GM20431 (cell line): Measurements from ENCODE around the gene PPIF.

Source experiments
- in situ Hi-C: fragments of 300-500 bp; cut with MseI, MboI; formaldehyde crosslinking; loops from one replicate; pipeline ENCODE4 v1.15.0; 2020; ENCODE audit warnings: low sequenced_read_pairs; ENCODE audit not compliant: unreplicated experiment

The PPIF gene

DNA sequence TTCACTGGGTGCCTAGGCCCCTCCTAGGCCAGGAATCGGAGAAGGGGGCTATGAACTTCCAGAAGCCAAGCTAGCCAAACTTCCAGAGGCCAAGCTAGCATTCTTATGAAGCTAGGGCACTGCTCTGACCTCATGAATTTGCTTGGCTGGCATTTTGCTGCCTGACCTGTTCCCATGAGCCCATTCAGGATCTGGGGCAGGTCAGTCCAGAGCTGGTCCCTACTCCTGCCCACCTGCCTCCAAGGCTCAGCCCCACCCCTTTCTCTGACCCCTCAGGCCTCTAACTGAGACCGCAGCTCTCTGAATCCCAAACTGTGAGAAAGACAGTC, 1.3 kb upstream of the PPIF start:
- in situ Hi-C loops = no loop called here

DNA sequence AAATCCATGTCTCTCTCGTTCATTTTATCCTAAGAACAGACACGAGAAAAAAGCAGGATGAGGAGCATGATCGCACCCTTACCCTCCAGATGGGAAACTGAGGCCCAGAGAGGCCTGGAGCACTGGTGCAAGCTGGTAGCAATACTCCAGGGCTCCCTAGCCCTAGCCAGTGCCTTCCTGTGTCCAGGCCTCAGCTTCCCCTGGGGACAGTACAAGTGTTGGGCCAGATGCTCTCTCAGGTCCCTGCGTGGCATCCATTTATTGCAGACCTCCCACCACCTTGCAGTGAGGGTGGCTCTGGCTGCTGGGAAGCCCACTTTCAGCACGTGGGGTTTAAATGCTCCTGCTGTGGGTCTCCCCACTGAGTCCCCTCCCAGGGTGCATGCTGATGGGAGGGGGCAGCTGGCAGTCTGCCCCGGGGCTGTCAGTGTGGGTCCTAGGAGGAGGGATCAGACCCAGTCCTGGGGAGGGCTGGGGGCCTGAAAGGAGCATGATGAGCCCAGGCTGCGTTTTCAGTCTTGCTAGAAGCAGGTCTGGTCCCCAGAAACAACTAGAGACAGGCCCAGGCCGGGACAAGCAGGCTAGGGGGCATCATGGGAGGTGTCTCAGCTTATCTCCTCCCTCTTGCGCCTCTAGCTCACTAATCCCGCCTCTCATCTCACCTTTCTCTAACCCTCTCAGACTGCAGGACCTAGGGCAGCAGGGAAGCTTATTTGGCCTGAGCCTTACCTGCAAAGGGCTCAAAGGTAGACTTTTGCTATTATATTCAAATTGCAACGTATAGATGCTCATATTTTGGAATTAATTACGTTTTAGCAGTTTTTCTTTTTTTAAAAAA, 662 bp upstream of the PPIF start:
- in situ Hi-C loops = no loop called here

DNA sequence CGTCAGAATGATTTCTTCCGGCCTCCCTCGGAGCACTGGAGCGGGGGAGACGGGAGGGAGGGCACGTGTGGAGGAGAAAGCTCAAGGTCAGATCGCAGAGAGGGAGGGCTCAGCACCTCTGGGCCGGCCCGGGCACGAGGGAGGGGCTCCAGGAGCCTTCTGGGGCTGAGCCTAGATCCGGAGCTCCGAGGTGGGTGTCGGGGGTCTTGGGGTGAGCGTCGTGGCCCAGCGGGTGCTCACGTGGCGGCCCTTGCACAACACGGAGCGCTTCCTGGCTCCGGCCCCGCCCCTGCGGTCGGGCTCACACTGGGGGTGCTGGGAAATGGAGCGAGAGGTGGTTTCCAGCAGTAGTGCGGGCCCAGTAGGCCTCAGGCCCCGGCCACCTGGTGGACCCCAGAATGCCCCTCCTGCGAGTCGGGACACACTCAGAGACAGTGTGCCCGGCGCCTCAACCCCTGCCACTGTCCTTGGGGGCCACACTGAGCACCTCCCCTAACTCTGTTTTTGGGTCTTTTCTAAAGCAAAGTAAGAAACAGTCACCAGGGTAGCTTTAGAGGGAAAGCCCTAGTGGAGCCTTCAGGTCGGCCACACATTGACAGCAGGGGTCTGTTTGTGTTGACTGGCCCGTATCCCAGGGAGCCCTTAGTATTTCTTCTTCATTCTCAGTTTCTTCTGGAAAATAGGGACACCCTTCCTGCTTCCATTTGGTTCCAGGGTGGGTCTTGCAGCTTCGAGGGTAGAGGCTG, 798 bp downstream of the PPIF start:
- in situ Hi-C loops = no loop called here

DNA sequence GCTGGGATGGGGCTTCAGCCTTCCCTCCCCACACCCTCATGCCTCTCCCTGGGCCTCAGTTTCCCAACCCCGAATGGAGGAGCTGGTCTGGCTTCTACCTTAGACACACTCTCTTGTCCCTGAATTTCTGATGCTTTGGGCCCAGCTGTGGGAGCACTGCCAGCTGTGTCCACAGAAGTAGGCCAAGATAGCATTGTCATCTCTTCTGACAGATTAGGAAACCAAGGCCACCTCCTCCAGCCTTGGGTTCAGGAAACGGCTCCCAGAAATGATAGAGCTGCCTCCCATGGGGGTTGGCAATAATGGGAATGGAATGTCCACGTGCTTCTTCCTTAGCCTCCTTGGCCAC, 1.3 kb downstream of the PPIF start:
- in situ Hi-C loops = no loop called here

DNA sequence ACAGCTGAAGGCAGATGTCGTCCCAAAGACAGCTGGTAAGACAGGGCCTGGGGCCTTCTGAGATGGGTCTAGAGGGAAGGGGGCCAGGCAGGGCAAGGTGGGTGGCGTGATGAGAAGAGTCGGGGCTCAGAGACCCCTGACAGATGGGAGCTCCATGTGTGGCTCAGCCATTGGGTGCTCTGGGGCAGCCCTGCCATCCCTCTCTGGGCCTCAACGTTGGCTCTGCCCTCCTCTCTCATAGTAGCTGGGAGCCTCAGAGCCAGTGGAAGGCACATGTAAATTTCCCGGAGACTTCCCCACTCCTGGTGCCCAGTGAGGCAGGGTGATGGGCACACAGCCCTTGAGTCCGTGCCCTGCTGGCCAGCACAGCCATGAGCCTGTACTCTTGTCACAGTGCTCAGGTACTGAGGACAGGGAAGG, 1.8 kb downstream of the PPIF start:
- in situ Hi-C loops = no loop called here

DNA sequence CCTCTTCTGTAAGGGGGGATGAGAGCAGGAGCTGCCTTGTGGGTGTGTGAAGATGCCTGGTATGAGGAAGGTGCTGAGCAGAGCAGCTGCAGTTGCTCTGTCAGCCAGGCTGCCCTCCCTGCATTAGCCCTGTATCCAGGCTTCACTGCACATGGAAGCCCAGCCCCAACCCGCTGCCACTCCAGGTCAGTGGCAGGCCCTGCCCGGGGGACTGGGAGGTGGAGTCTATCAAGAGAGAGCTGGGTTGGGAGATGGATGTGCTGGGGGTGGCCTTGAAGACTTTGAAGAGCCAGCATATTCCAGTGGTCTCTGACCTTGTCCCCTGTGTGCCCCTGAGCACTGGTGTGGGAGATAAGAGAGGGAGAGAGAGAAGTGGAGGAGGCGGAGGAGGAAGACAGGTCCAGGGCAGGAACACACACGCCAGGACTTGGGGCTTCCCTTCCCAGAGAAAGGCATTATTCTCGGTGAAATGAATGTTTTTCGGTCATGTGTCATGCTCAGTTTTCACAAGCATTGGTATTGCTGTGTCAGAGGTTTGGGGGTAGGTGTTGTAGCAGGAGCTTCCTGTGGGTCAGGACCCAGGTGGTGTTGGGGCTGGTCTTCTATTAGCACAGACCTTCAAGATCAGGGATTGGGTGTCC, 2.6 kb downstream of the PPIF start:
- in situ Hi-C loops = no loop called here

DNA sequence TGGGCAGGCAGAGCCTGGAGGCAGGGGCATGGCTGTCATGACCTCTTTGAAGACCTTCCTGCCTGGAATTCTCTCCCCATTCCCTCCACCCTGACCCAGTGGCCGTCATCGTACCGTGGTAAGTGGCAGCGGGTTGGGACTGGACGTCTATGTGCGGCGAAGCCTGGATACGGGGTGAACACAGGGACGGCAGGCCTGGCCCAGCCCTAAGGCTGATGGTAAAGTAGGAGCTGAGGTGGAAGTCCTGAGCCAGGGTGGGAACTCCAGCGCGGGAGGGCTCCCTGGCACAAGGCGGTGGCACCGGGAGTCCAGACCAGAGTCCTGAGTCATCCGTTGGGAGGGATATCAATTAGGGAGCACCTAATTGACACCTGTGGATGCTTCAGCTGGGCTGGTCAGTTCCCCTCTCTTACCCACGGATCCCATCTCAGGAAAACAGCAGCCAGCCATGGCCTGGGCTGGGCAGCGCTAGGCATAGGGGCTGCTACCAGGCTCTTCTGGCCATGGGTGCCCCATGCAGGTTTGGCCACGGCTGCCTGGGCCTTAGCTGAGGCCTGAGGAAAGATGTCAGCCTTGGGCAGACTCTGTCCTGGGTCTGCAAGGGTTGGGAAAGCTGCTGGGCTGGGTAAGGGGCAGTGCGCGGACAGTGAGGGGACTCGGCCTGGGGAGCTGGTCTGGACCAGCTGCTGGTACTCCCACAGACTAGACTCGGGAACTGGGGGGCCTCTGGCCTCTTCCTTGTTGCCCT, 3.3 kb downstream of the PPIF start:
- in situ Hi-C loops = no loop called here

DNA sequence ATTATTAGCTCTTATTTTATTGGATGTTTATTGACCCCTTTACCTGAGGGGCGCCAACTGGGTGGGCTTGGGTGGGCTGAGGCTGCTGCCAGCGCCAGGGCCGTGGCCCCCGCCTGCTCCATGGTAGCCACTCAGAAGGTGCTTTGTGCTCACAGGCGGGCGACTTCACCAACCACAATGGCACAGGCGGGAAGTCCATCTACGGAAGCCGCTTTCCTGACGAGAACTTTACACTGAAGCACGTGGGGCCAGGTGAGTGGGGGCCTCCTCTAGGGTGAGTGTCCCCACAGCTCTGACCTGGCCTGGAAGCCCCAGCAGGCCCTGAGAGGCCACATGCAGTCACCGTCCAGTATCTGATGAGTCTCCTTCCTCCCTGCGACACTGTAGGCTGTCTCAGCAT, 4.1 kb downstream of the PPIF start:
- in situ Hi-C loops = no loop called here

DNA sequence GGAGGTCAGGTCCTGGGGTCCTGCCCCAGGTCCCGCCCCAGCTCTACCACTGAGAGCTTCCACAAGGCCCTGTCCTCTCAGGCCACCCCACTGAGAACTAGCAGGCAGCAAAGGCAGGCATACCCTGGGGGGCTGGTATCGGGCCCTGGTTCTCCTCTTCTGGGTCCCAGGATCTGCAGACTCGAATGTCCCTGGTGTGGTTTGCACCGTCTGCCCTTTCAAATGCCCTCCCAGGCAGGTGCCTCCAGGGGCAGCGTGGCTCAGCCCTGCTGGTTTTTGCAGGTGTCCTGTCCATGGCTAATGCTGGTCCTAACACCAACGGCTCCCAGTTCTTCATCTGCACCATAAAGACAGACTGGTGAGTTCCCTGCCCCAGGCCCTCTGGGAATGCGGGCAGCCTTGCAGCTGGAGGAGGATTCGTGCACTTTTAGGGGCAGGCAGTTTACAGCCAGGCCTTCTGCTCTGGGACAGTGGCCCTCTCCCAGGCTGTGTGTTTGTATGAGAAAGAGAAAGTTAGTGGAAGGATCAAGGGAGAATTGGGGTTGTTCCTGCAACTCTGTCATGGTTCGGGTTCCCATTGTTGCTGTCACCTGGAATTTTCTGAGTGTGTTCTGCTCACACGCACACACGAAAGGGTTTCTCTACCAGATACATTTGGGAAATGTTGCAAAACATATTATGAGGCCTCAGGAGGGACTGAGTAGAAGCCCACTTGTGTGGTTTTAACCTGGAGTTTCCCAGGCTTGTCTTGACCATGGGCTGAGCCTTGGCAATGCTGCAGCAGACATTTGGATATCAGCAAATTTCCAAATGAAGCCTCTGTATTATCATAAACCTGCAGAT, 5.0 kb downstream of the PPIF start:
- in situ Hi-C loops = no loop called here

DNA sequence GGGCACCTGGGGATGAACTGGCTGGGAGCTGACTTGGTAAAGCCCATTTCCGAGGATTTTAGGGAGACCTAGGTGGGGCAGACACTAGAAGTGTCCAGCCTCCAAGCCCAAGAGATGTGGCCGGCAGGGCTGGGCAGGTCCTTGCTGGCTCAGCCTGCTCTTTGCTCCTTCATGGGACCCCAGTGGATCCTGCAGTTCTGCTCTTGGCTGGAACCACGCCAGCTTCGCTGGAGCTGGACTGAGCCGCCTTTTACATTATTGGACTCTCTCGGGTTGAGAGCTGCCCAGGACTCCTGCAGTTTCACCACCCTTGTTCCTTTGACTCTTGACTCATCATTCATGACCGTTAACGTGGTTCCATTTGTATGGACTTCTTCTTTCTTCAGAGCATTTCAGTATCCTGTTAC, 5.7 kb downstream of the PPIF start:
- in situ Hi-C loops = no loop called here

DNA sequence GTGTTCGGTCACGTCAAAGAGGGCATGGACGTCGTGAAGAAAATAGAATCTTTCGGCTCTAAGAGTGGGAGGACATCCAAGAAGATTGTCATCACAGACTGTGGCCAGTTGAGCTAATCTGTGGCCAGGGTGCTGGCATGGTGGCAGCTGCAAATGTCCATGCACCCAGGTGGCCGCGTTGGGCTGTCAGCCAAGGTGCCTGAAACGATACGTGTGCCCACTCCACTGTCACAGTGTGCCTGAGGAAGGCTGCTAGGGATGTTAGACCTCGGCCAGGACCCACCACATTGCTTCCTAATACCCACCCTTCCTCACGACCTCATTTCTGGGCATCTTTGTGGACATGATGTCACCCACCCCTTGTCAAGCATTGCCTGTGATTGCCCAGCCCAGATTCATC, 6.5 kb downstream of the PPIF start:
- in situ Hi-C loops = no loop called here

DNA sequence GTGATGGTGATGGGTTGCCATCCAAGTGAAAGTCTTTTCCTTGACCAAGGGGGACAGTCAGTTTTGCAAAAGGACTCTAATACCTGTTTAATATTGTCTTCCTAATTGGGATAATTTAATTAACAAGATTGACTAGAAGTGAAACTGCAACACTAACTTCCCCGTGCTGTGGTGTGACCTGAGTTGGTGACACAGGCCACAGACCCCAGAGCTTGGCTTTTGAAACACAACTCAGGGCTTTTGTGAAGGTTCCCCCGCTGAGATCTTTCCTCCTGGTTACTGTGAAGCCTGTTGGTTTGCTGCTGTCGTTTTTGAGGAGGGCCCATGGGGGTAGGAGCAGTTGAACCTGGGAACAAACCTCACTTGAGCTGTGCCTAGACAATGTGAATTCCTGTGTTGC, 6.9 kb downstream of the PPIF start:
- in situ Hi-C loops = no loop called here

DNA sequence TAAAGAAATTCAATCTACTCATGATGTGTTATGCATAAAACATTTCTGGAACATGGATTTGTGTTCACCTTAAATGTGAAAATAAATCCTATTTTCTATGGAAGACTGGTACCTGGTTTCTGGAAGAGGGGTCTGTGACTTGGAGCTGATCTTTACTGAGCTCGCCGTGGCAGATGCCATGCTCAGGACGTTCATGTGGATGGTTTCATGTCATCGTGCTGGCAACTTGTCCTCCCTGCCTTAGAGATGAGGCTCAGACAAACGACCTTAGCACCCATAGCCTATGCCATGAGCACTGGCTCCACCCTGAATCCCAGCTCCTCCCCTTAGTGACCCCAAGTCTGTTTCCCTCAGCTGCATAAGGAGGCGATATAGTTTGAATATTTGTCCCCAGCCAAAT, 7.3 kb downstream of the PPIF start:
- in situ Hi-C loops = no loop called here

DNA sequence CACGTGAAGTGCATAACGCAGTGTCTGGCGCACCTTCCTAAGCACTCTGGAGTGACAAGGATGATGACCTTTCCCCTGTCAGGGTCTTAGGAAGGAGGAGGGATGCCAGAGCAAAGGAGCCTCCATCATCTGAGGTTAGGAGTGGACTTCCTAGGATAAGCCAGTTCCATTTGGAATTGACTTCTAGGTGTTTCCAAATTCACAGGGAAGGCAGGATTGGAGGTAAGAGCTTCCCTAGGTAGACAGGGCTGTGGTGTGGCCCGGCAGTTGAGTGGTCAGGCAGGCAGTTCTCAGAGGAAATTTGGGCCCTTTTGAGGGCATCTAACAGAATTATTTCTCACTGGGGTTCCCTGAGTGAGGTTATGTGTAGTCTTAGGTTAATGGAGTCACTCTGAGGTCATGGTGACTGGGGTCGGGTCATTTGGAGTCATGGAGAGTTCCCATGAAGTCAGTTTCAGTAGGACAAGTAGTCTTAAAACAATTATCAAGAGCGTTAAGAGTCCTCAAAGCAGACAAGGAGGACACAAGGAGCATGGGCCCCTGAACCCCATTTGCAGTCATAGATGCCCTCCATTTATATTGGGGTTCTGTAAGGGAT, 8.2 kb downstream of the PPIF start:
- in situ Hi-C loops = no loop called here

DNA sequence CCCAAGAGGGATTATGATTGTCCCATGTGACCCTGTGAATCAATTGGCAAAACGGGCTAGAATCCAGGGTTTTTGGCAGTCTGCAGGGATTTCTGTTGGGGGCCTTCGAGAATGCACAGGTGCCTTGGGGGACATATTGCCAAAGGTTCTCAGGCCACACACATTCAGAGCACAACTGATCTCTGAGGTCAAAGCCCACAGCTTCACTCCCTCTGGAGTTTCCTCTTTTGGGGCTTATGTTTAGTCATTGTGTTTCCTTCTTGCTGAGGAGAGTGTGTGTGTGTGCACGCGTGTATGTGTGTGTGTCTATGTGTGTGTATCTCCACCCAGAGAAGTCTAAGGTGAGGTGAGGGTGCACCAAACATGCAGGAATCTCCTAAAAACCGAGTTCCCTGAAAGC, 8.8 kb downstream of the PPIF start:
- in situ Hi-C loops = no loop called here

DNA sequence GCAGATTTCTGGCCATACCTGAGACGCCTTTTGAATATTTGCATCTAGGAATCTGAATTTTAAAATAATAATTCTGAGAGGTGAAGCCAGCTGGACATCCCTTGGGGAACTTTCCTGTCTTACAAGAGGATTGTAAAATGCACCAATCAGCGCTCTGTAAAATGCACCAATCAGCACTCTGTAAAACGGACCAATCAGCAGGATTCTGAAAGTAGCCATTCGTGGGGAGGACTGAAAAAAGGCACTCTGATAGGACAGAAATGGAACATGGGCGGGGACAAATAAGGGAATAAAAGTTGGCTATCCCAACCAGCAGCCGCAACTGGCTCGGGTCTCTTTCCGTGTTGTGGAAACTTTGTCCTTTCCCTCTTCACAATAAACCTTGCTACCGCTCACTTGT, 9.9 kb downstream of the PPIF start:
- in situ Hi-C loops = no loop called here

DNA sequence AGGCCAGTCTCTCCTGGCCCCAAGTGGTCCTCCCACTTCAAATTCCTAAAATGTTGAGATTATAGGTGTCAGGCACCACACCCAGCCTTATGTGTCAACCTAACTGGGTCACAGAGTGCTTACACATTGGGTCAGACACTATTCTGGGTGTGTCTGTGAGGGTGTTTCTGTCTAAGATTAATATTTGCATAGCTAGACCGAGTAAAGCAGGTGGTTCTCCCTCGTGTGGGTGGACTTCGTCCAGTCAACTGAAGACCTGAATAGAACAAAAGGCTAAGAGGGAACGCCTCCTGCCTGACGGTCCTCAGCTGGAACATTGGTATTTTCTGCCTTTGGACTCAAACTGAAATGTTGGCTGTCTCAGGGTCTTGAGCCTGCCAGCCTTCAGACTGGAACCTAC, 11.5 kb downstream of the PPIF start:
- in situ Hi-C loops = no loop called here

DNA sequence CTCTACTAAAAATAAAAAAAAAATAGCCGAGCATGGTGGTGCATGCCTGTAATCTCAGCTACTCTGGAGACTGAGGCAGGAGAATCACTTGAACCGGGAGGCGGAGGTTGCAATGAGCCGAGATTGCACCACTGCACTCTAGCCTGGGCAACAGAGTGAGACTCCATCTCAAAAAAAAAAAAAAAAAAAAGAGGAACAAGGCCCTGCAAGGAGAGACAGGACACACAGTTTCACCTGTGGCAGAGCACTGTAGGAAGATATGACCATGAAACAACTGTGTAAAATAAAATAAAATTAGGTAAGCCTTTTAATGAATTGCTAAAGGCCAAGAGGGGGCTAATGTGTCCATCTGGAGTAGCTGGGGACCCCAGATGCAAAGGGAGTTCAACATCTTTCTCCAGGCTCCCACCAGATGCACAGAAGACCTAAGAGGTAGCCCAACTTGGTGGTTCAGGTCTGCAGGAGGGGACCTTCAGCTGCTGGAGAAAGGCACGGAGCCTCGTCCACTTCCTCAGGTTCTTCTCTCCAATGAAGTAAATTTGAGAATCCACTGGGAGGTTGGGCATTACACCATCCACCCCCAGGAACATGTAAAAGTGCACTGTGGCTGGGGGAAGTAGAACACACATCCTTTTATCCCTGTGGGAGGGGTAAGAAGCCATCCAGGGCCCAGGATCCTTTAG, 12.7 kb downstream of the PPIF start:
- in situ Hi-C loops = no loop called here
